KBM-7 (cell line): ENCODE data around the gene ANO6.
"Not testable (repeated sequence)": the region's sequence is repeated elsewhere in the genome, so short reads cannot be mapped to it uniquely, and the experiment has no call there.

ENCODE experiments used
- DNase-seq: peaks from one replicate; pipeline ENCODE4 v3.0.0-alpha.2; 2015
- in situ Hi-C: fragments of 300-500 bp; cut with MboI; formaldehyde crosslinking; loops from 2 replicates; pipeline ENCODE4 v1.14.3; 2020; ENCODE audit warnings: low sequenced_read_pairs, low pct_unique_long_range_greater_than_20kb, mixed read lengths

ANO6 gene

DNA sequence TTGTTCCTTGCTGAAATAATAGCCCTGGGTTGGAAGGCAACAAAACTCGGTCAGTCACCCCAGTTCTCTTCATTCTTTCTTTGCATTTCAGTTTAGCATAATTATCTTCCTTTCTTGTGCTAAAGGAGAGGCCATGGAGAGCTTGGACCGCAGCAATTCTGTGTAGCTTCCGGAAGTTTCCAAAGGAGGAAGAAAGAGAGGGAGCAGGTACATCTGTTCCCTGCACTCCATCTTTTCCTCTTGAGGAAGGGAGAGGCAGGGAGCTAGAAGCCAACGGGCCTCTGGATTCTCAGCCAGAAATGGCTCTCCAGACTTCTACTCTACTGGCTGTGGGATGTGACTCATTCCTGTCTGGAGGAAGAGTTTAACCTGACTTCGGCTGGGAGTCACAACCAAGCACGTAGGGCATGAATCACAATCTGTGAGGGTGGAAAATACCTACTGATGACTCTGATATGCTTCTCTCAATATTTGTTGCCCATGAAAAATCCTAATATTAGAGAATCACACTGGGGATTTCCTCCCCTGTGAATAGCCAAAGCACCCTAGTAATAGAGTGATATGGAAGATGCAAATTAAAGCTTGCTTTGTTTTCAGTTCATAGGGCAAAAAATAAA, 17.0 kb downstream of the ANO6 start:
- DNase-seq = no peak
- in situ Hi-C loops = no loop called here

DNA sequence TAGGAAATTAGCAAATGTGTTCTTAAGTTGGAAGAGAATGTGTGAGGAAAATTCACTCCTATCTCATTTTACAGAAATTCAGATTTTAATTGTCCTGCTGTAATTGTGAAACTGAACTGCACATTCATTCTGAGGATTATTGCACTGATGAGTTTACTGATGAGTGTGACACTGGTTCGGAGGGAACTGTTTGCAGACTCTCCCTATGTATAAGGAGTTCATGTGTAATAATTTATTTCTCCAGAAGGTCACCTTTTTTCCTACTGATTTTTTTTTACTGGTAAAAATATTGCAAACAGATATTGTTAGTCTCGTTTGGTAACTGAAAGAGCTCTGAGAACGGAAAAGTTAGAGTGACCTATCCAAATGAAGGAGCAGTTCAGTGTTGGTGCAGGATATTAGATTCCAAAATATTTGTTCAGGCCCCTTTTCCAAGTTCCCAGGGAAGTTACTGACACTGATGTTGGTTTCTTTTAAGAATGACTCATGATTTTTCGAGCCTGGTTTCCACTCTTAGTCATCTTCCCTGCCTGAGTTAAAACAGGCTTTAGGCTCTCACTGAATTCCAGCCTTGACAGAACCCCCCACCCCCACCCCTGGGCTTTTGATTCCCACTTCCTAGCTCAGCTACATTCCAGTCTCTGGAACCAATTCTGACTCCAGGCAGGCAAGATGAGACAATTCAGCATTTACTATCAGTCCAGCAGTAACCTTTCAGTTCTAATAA, 18.4 kb downstream of the ANO6 start:
- peak; percentile 35 for DNase-seq
- in situ Hi-C loops = no loop called here

DNA sequence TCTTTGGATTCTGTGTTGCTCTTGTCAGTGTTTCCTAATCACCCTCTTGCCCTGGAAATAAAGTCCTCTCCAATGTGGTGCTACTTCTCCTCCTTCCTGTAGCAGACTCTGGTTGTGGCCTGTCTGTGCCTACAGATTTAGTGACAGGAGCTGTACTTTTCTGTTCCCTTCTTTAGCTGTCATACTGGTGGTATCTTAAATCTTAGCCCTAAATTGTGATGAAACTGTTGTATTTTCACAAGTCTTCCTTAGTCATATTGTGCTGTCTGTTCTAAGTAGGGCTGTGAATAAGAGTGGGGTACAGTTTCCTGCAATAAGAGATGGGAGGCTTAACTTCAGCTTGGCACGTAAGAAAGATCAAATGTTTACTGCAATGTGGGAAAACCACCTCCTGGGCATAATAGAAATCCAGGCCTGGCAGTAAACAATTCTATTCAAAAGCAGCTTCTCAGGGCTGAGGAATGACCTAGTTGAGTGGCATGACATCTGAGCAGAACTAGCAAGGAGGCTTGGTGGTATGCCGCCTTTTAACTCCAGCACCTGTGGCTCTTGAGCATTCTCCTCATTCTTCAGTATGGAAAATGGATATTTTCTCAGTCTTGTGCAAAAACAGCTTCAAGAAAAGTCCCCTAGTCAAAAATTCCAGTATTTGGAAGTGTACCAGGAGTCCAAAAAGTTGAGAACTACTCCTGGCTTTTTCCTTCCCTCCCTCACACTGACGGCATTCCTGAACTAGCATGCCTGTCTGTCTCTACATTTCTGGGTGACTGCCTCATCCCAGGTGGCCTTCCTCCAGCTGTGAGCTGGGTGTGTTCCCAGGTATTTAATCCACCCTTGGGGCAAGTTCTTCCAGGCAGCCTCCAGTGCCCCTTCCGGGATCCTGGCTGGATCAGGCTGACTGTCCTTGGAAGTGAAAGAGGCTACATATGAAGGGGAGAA, 19.5 kb downstream of the ANO6 start:
- in situ Hi-C loops = no loop called here
- DNase-seq = no peak

DNA sequence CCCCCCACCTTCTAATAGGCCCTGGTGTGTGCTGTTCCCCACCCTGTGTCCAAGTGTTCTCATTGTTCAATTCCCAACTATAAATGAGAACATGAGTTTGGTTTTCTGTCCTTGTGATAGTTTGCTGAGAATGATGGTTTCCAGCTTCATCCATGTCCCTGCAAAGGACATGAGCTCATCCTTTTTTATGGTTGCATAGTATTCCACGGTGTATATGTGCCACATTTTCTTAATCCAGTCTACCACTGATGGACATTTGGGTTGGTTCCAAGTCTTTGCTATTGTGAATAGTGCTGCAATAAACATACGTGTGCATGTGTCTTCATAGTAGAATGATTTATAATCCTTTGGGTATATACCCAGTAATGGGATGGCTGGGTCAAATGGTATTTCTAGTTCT, 20.5 kb downstream of the ANO6 start:
- DNase-seq, in situ Hi-C loops: not testable (repeated sequence)

DNA sequence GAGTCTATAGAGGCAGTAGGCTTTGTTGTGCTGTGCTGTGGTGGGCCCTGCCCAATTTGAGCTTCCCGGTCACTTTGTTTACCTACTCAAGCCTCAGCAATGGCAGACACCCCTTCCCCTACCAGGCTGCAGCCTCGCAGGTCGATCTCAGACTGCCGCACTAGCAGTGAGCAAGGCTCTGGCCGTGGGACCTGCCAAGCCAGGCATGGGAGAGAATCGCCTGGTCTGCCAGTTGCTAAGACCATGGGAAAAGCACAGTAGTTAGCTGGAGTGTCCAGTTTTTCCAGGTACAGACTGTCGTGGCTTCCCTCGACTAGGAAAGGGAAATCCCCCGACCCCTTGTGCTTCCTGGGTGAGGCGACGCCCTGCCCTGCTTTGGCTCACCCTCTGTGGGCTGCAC, 26.3 kb downstream of the ANO6 start:
- in situ Hi-C loops = no loop called here
- no peak for DNase-seq

DNA sequence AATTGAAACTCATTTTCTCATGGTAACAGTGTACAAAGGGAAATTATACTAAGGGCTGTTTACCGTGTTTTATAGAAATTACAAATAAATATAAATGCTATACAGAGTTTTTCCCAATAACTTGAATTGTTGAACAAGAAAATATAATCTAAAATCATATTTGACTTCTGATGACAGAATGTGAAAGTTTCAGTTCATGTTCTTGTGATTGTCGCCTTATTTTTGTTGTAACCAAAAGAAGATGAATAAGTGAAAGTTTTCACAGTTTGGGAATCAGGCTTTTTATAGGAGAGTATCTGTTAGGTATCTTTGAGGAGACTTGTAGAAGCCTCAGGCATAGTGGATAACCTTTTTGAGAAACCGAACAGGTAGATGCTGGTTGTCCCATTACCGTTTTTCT, 28.1 kb downstream of the ANO6 start:
- no peak for DNase-seq
- in situ Hi-C loops = no loop called here

DNA sequence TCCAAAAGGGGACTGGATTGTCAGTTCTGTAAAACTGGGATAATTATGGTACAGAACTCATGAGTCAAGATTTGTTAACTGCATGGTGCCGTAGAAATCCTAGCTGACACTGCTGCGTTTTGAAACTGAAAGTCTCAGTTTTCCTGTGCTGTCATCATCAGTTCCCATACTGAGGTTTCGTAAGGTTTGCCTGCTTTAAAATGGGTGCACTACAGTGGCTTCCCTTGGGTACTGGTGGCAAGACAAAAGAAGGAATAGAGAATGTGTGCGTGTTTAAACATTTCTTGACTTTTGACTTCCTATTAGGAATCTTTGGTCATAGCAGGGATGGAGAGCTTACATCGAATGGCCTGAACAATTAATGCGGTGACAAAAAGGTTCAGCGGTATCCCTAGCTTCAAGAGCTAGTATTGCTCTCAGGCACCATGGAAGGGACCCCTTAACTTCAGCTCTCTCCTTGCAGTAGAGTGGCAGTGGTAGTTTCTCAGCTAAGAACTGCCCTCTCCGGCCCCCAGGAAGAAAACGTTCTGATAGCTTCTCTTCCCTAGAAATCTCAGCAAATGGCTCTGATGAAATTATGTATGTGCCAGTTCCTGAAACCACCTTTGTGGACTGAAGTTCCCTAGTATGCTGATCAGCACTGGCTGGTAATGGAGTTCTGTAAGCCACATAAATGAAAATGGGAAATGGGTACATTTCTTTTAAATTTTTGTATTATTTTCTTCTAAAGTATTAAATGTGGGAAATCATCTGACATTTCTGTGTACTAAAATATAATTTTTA, 28.9 kb downstream of the ANO6 start:
- in situ Hi-C loops = no loop called here
- no peak for DNase-seq

DNA sequence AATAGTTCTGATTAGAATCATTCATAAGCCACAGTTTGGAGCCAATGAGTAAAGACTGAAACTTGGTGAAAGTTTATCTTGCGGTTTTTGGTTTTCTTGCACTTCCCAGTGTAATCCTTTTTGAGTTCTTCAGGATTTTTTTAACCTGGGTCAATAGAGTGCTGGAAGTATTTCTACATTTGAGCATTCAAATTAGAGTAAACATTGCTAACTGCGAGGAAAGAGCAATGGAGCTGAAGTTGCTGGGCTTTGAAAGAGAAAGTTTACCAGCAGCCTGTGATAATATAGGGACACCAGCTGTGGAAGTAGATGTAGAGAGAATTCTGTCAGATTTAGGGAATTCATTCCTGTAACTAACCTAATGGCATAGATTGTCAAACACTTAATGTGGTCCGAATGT, 30.3 kb downstream of the ANO6 start:
- in situ Hi-C loops = no loop called here
- no peak for DNase-seq

DNA sequence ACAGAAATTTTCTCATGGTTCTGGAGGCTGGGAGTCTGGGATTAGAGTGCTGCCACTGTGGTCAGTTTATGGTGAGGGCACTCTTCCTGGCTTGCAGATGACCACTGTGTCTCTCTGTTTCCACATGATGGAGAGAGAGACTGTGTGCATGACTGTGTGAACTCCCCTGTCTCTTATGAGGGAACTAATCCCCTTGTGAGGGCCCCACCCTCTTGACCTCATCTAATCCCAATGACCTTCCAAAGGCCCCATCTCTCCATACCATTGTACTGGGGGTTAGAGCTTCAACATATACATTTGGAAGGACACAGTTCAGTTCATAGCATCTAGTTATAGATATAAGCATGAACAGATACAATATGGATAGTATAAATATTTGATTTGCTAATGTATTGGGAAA, 31.7 kb downstream of the ANO6 start:
- no peak for DNase-seq
- in situ Hi-C loops = no loop called here

DNA sequence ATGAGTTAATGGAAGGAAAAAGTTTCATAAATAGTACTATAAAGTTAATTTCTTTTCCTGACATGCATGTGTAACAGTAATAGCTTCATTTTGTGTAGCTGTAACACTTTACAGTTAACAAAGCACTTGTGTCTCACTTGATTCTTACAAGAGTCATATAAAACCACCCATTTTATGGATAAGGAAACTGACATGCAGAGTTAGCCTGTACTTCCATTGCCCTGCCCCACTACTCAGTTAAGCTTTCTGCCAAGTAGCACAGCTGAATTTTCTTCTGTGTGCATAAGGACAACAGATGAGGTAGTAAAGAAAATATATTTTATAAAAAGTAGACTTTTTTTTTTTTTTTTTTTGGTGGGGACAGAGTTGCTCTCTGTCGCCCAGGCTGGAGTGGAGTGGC, 32.2 kb downstream of the ANO6 start:
- in situ Hi-C loops = no loop called here
- no peak for DNase-seq

DNA sequence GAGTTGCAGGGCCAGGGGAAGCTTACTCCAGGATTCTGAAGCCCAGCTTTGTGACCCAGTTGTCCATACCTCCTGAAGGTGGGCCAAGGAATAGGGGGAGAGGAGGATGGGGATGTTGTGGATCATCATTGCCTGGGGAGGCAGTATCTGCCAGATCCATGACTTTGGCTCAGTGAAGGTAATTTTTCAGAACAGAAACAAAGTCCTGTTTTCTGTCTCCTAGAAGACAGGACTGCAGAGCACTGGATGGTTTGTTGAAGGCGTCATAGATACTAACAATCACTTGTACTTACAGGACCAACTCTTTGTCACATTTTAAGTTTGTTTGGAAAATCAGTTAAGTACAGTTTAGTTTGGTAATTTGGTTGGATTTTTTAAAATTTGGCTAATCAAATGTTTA, 38.4 kb downstream of the ANO6 start:
- in situ Hi-C loops = no loop called here
- DNase-seq = no peak

DNA sequence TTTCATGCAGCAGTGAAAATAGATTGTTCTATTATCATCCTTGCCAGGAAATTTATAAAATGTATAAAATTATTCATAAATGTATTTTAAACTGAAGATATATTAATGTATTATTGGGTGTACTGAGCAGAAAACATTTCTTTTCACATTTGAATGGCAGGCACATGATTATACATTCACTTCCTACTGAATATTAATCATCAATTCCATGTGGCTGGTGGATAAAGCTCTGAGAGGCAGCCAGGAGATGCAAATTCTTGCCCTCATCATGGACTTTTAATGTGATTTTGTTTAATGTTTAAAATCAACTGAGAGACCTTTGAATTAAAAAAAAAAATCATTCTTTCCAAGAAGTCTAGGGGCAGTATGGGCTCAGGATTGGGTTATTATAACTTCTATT, 40.8 kb downstream of the ANO6 start:
- in situ Hi-C loops = no loop called here
- DNase-seq = no peak

DNA sequence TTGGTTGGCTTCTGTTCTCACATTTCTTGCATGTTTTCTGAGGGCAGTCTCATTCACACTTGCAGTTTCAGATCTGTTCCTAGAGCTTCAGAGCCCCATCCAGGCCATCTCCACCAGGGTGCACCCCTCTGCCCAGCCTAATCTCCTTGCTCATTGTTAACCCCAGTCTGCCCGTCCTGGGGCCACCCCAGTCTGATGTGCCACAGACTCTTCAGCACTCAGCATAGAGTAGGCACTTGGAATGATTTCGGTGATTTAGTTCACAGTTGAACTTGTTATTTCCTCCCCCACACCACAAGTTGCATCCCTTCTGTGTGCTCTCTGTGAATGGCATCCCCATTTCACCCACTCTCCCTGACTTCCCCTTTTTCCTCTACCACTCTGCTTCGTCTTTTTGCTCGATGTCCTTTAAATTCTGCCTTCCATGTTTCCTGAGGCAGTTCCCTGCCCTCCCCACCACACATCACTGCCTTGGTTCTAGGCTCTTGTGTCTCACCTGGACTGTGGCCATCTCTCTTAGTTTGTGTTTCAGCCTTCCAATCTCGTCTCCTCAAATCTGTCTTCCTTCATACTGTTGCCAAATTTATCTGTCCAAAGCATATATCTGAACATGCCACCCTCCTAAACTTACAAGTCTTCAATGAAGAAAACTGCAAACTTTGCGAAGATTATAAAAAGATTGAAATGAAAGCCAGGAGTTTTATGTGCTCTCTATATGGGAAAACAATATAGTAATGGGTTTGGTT, 41.5 kb downstream of the ANO6 start:
- in situ Hi-C loops = no loop called here
- DNase-seq = peak; percentile 96

DNA sequence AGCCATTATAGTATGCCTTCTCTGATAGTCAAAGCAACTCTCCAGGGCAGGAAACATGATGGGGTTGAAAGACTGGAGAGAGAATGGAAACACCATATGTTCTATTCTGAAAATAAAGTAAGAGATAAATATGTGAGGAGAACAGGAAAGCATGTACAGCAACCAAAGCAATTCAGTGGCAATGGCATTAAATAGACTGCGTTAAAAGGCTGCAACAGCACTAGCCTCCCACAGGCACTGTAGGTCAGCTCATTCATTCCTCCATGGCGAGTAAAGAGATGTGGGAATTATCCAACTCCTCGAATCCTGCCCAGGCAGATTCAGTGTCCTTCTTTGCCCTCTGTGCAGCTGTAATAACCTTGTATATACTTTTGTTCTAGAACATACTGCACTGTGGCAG, 43.8 kb downstream of the ANO6 start:
- DNase-seq = no peak
- in situ Hi-C loops = no loop called here

DNA sequence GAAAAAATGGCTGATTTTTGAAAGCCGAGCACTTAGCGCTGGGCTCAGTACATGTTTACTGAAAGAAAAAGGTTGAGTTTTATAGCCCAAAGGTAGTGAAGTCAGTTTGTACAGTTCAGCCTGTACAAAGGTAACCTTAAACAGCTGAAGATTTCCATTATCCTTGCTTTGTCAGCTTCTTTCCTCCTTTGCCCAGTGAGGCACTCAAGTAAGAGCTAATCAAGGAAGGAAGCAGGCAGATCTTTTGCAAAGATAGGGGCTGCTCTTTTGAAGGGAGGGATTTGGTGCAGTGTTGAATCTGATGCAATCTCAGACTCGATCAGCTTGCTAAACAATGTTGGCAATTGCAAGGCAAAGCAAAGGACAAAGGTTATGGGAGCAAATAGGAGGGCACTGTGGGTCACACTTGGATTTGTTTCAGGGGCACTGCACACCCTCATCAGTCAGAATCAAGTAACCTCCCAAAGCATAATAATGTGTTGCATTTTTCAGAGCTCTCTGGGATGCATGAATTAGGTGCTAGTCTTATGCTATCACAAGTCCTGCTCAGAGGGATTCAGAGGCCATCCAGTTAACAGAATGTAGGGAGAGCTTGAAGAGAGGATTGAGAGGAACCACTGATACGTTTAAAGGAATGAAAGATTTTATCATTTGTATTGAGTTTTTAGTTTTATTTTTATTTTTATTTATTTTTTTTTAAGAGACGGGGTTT, 44.4 kb downstream of the ANO6 start:
- DNase-seq = peak; percentile 85
- in situ Hi-C loops = no loop called here

DNA sequence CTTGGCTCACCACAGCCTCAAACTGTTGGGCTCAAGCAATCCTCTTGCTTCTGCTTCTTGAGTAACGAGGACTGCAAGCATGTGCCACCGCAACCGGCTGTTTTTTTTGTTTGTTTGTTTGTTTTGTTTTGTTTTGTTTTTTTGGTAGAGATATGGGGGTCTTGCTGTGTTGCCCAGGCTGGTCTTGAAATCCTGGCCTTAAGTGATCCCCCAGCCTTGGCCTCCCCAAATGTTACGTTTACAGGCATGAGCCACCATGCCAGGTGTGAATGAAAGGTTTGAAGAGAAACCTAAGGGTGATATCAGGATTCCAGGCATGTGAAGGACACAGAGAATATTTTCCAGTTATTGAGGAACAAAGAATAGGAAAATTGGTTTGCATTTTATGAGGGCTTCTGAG, 45.0 kb downstream of the ANO6 start:
- in situ Hi-C loops = no loop called here
- no peak for DNase-seq

DNA sequence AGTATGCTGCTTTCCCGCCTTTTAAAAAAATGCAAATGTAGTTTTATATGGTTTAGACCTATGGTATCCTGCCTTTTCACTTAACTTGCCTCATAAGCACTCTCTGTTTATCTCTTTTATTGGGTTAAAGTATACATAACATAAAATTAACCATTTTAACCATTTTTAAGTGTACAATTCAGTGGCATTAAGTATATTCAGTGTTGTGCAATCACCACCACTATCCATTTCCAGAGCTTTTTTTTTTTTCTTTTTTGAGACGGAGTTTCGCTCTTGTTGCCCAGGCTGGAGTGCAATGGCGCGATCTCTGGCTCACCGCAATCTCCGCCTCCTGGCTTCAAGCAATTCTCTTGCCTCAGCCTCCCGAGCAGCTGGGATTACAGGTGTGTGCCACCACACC, 46.3 kb downstream of the ANO6 start:
- in situ Hi-C loops, DNase-seq: not testable (repeated sequence)

DNA sequence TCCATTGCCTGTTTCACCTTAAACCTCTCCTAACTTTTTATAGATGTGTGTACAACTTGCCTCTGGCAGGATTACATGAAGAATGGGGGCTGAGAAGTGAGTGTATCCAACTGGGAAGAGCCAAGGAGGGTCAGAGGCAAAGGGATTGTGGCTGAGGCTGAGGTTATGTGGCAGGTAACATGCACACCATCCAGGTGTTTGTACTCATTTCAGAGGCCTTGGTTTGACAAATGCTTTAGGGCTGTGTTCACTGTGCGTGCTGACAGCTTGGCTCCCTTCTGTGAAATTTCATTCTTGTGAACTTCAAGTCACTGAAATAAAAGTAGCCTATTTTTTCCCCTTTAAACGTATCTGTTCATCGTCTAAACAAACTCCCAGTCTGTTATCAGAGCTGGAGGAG, 47.7 kb downstream of the ANO6 start:
- in situ Hi-C loops = no loop called here
- no peak for DNase-seq
